Measurements from ENCODE around the gene LUZP2.

Gene LUZP2

GRCh38 chr11:24496386-24496735 is 492 bp upstream of the LUZP2 start:
- Histone ChIP-seq H3K4me1 (ENCODE audit: insufficient read depth, insufficient read length) (no peaks in the 10 kb centered on the region), H3K4me3 (ENCODE audit: insufficient read length, low read depth) (peak overlapping the region; percentile 58), H3K9ac (ENCODE audit: insufficient read length, low read depth) (peak overlapping the region; percentile 18), H3K36me3 (ENCODE audit: insufficient read depth, insufficient read length, low read length) (no peaks in the 10 kb centered on the region), H3K9me3 (ENCODE audit: insufficient read depth, low read length) (no peaks in the 10 kb centered on the region), H3K27me3 (ENCODE audit: insufficient read depth, insufficient read length) (peaks cover 35% of the 10 kb centered on the region)
- TF ChIP-seq SUZ12 (IDR thresholded peaks at IDR 0.05; ENCODE audit: extremely low read depth, insufficient read depth, insufficient read length) = no peak
- TF ChIP-seq YY1 (IDR thresholded peaks at IDR 0.05; ENCODE audit: insufficient read depth, insufficient read length) = no peak
- TF ChIP-seq ZNF274 (IDR thresholded peaks at IDR 0.05; ENCODE audit: low read depth, low read length) = no peak
- no peak for DNase-seq (ENCODE audit: low read depth, low spot score)

GRCh38 chr11:24497831-24498230 is 978 bp downstream of the LUZP2 start:
- Histone ChIP-seq H3K36me3 (ENCODE audit: insufficient read depth, insufficient read length, low read length) (no peaks in the 10 kb centered on the region), H3K4me1 (ENCODE audit: insufficient read depth, insufficient read length) (no peaks in the 10 kb centered on the region), H3K27me3 (ENCODE audit: insufficient read depth, insufficient read length) (peaks cover 35% of the 10 kb centered on the region), H3K4me3 (ENCODE audit: insufficient read length, low read depth) (no peak overlapping the region), H3K9ac (ENCODE audit: insufficient read length, low read depth) (no peak overlapping the region), H3K9me3 (ENCODE audit: insufficient read depth, low read length) (no peaks in the 10 kb centered on the region)
- no peak for DNase-seq (ENCODE audit: low read depth, low spot score)
- no peak for TF ChIP-seq ZNF274 (IDR thresholded peaks at IDR 0.05; ENCODE audit: low read depth, low read length)
- no peak for TF ChIP-seq YY1 (IDR thresholded peaks at IDR 0.05; ENCODE audit: insufficient read depth, insufficient read length)
- TF ChIP-seq SUZ12 (IDR thresholded peaks at IDR 0.05; ENCODE audit: extremely low read depth, insufficient read depth, insufficient read length) = no peak

GRCh38 chr11:24502425-24502824 is 5.6 kb downstream of the LUZP2 start:
- H3K9me3 ChIP-seq (ENCODE audit: insufficient read depth, low read length) = no peaks in the 10 kb centered on the region
- H3K4me1 ChIP-seq (ENCODE audit: insufficient read depth, insufficient read length) = no peaks in the 10 kb centered on the region
- DNase-seq (ENCODE audit: low read depth, low spot score) = no peak
- no peak for TF ChIP-seq ZNF274 (IDR thresholded peaks at IDR 0.05; ENCODE audit: low read depth, low read length)
- TF ChIP-seq YY1 (IDR thresholded peaks at IDR 0.05; ENCODE audit: insufficient read depth, insufficient read length) = no peak
- no peak for TF ChIP-seq SUZ12 (IDR thresholded peaks at IDR 0.05; ENCODE audit: extremely low read depth, insufficient read depth, insufficient read length)
- peaks cover 11% of the 10 kb centered on the region for H3K27me3 ChIP-seq (ENCODE audit: insufficient read depth, insufficient read length)
- no peak overlapping the region for H3K4me3 ChIP-seq (ENCODE audit: insufficient read length, low read depth)
- H3K9ac ChIP-seq (ENCODE audit: insufficient read length, low read depth) = no peak overlapping the region
- no peaks in the 10 kb centered on the region for H3K36me3 ChIP-seq (ENCODE audit: insufficient read depth, insufficient read length, low read length)

GRCh38 chr11:24509114-24509513 is 12.3 kb downstream of the LUZP2 start:
- no peaks in the 10 kb centered on the region for H3K9me3 ChIP-seq (ENCODE audit: insufficient read depth, low read length)
- H3K9ac ChIP-seq (ENCODE audit: insufficient read length, low read depth) = no peak overlapping the region
- no peaks in the 10 kb centered on the region for H3K4me1 ChIP-seq (ENCODE audit: insufficient read depth, insufficient read length)
- H3K36me3 ChIP-seq (ENCODE audit: insufficient read depth, insufficient read length, low read length) = no peaks in the 10 kb centered on the region
- H3K4me3 ChIP-seq (ENCODE audit: insufficient read length, low read depth) = no peak overlapping the region
- DNase-seq (ENCODE audit: low read depth, low spot score) = no peak
- TF ChIP-seq YY1 (IDR thresholded peaks at IDR 0.05; ENCODE audit: insufficient read depth, insufficient read length) (no peak), SUZ12 (IDR thresholded peaks at IDR 0.05; ENCODE audit: extremely low read depth, insufficient read depth, insufficient read length) (no peak), ZNF274 (IDR thresholded peaks at IDR 0.05; ENCODE audit: low read depth, low read length) (no peak)
- H3K27me3 ChIP-seq (ENCODE audit: insufficient read depth, insufficient read length) = no peaks in the 10 kb centered on the region

- no peaks in the 10 kb centered on the region for H3K36me3 ChIP-seq (ENCODE audit: insufficient read depth, insufficient read length, low read length)
- no peaks in the 10 kb centered on the region for H3K4me1 ChIP-seq (ENCODE audit: insufficient read depth, insufficient read length)
- DNase-seq (ENCODE audit: low read depth, low spot score) = no peak
- H3K9ac ChIP-seq (ENCODE audit: insufficient read length, low read depth) = no peak overlapping the region
- H3K9me3 ChIP-seq (ENCODE audit: insufficient read depth, low read length) = no peaks in the 10 kb centered on the region
- H3K4me3 ChIP-seq (ENCODE audit: insufficient read length, low read depth) = no peak overlapping the region
- H3K27me3 ChIP-seq (ENCODE audit: insufficient read depth, insufficient read length) = no peaks in the 10 kb centered on the region
- TF ChIP-seq ZNF274 (IDR thresholded peaks at IDR 0.05; ENCODE audit: low read depth, low read length) (no peak), YY1 (IDR thresholded peaks at IDR 0.05; ENCODE audit: insufficient read depth, insufficient read length) (no peak), SUZ12 (IDR thresholded peaks at IDR 0.05; ENCODE audit: extremely low read depth, insufficient read depth, insufficient read length) (no peak)
Measured at GRCh38 chr11:24511511-24511910, 14.7 kb downstream of the LUZP2 start.

GRCh38 chr11:24513479-24514218 is 16.8 kb downstream of the LUZP2 start:
- Histone ChIP-seq H3K9ac (ENCODE audit: insufficient read length, low read depth) (no peak overlapping the region), H3K4me1 (ENCODE audit: insufficient read depth, insufficient read length) (no peaks in the 10 kb centered on the region), H3K36me3 (ENCODE audit: insufficient read depth, insufficient read length, low read length) (no peaks in the 10 kb centered on the region), H3K9me3 (ENCODE audit: insufficient read depth, low read length) (no peaks in the 10 kb centered on the region), H3K27me3 (ENCODE audit: insufficient read depth, insufficient read length) (no peaks in the 10 kb centered on the region), H3K4me3 (ENCODE audit: insufficient read length, low read depth) (no peak overlapping the region)
- DNase-seq (ENCODE audit: low read depth, low spot score) = no peak
- TF ChIP-seq ZNF274 (IDR thresholded peaks at IDR 0.05; ENCODE audit: low read depth, low read length) = no peak
- TF ChIP-seq SUZ12 (IDR thresholded peaks at IDR 0.05; ENCODE audit: extremely low read depth, insufficient read depth, insufficient read length) = no peak
- TF ChIP-seq YY1 (IDR thresholded peaks at IDR 0.05; ENCODE audit: insufficient read depth, insufficient read length) = no peak

GRCh38 chr11:24514219-24514594 is 17.4 kb downstream of the LUZP2 start:
- DNase-seq (ENCODE audit: low read depth, low spot score) = no peak
- Histone ChIP-seq H3K9me3 (ENCODE audit: insufficient read depth, low read length) (no peaks in the 10 kb centered on the region), H3K36me3 (ENCODE audit: insufficient read depth, insufficient read length, low read length) (no peaks in the 10 kb centered on the region), H3K4me3 (ENCODE audit: insufficient read length, low read depth) (no peak overlapping the region), H3K27me3 (ENCODE audit: insufficient read depth, insufficient read length) (no peaks in the 10 kb centered on the region), H3K4me1 (ENCODE audit: insufficient read depth, insufficient read length) (no peaks in the 10 kb centered on the region), H3K9ac (ENCODE audit: insufficient read length, low read depth) (no peak overlapping the region)
- TF ChIP-seq YY1 (IDR thresholded peaks at IDR 0.05; ENCODE audit: insufficient read depth, insufficient read length) (no peak), ZNF274 (IDR thresholded peaks at IDR 0.05; ENCODE audit: low read depth, low read length) (no peak), SUZ12 (IDR thresholded peaks at IDR 0.05; ENCODE audit: extremely low read depth, insufficient read depth, insufficient read length) (no peak)
